K562 (cell line): ENCODE measurements around the gene DENND6B. TPM values are rescaled to one million over a fixed set of nuclear protein-coding genes. Genes with fewer than 3 reads are reported as not detected.
A peak's percentile ranks its signal among the peaks of the same experiment; 100 is the strongest.

Source experiments
- ATAC-seq: fragments of 200-7000 bp; cut with Tn5 transposase; 3 replicates; pipeline ENCODE4 v1.9.1; 2020; ENCODE audit warnings: moderate library complexity
- BruUV-seq: library from RNA; stranded (reverse); fragments of 400-500 nt; replicated peaks from 2 replicates; lab custom pipeline; 2021; lab: Mats Ljungman, UMichigan
- CTCF ChIA-PET: fragments of 300-600 bp; formaldehyde crosslinking; extraction: SDS; loops from one replicate; lab custom pipeline; 2021; ENCODE audit warnings: low intra/inter-chr PET ratio; lab: Yijun Ruan, JAX
- POLR2A ChIA-PET: fragments of 300-600, 350-650 bp; sonication (Branson Sonifier 250); formaldehyde crosslinking; extraction: SDS; loops from one replicate; lab custom pipeline; 2021; ENCODE audit warnings: antibody characterized with exemption, inconsistent platforms; lab: Yijun Ruan, JAX
- DNase-seq, 4 experiments: peaks; one replicate each; pipeline versions ENCODE4 v3.0.0 to v3.0.0-alpha.2; 2011 to 2018; ENCODE audit warnings: low spot score in 3 of 4, mixed read lengths in 3 of 4; ENCODE audit errors: extremely low read depth in 1 of 4
- FAIRE-seq: peaks from 2 replicates; lab custom pipeline; 2011; peaks lifted over from hg19 to GRCh38; lab: Jason Lieb, UNC
- H2AFZ ChIP-seq: 2 replicates; pipeline ENCODE4 v1.6.0; 2011; ENCODE audit warnings: low read depth, low read length, control low read depth, inconsistent platforms
- H3K27ac ChIP-seq: fragments of 200-600 bp; 3 replicates; pipeline ENCODE4 v1.8.0; 2011; ENCODE audit warnings: low read depth, mild to moderate bottlenecking, control low read depth, inconsistent platforms, low read length, moderate library complexity, mixed read lengths; ENCODE audit errors: extremely low read depth
- H3K27me3 ChIP-seq, 2 experiments: fragments of 300-600 bp in 1 of 2; 2 replicates in 1 of 2; 3 replicates in 1 of 2; pipeline versions ENCODE4 v1.6.0 to v1.8.0; 2011; ENCODE audit warnings: inconsistent platforms in 2 of 2, low read length in 2 of 2, mild to moderate bottlenecking in 1 of 2, mixed read lengths in 1 of 2, moderate library complexity in 1 of 2; ENCODE audit not compliant: control insufficient read depth in 2 of 2, insufficient read depth in 2 of 2
- H3K36me3 ChIP-seq: fragments of 300-600 bp; 3 replicates; pipeline ENCODE4 v1.8.0; 2011; ENCODE audit warnings: mild to moderate bottlenecking, low read length, inconsistent platforms; ENCODE audit not compliant: control insufficient read depth, insufficient read depth
- H3K4me1 ChIP-seq, 2 experiments: fragments of 200-600 bp in 1 of 2; replicated peaks in 1 of 2; 2 replicates in 1 of 2; 3 replicates in 1 of 2; pipeline versions ENCODE4 v1.5.1 to v1.8.0; 2011; ENCODE audit warnings: inconsistent platforms in 2 of 2, low read length in 2 of 2, mild to moderate bottlenecking in 1 of 2, mixed read lengths in 1 of 2, moderate library complexity in 1 of 2; ENCODE audit not compliant: control insufficient read depth in 2 of 2, insufficient read depth in 2 of 2
- H3K4me2 ChIP-seq: 2 replicates; pipeline ENCODE4 v1.6.1; 2011; ENCODE audit warnings: low read length, control low read depth, inconsistent platforms, mixed read lengths; ENCODE audit not compliant: insufficient read depth
- H3K4me3 ChIP-seq: fragments of 200-600 bp; sonication (generic), shearing (Covaris generic); 2 replicates; pipeline ENCODE4 v1.5.1; 2016; ENCODE audit warnings: control low read depth, inconsistent platforms
- H3K79me2 ChIP-seq: fragments of 200-600 bp; 3 replicates; pipeline ENCODE4 v1.8.0; 2011; ENCODE audit warnings: low read length, inconsistent platforms; ENCODE audit not compliant: control insufficient read depth, insufficient read depth
- H3K9ac ChIP-seq, 2 experiments: 2 replicates each; pipeline versions ENCODE4 v1.6.0 to v1.6.1; 2011; ENCODE audit warnings: low read depth in 2 of 2, low read length in 2 of 2, control low read depth in 1 of 2, inconsistent platforms in 1 of 2, mild to moderate bottlenecking in 1 of 2, mixed read lengths in 1 of 2; ENCODE audit not compliant: insufficient read depth in 1 of 2
- H3K9me1 ChIP-seq: one replicate; pipeline ENCODE4 v1.6.0; 2011; ENCODE audit warnings: inconsistent platforms, mild to moderate bottlenecking, low read length, moderate library complexity; ENCODE audit not compliant: control insufficient read depth, insufficient read depth
- H3K9me3 ChIP-seq: replicated peaks from 2 replicates; pipeline ENCODE4 v1.5.1; 2011; ENCODE audit warnings: low read depth, low read length, inconsistent platforms; ENCODE audit not compliant: control insufficient read depth, insufficient read depth
- H4K20me1 ChIP-seq: replicated peaks from 2 replicates; pipeline ENCODE4 v1.6.1; 2011; ENCODE audit warnings: low read length, inconsistent platforms, mixed read lengths; ENCODE audit not compliant: control insufficient read depth, insufficient read depth
- AFF4 ChIP-seq: sonication (generic); formaldehyde crosslinking; IDR thresholded peaks from 2 replicates; pipeline ENCODE4 v1.8.0; 2023; ENCODE audit warnings: mild to moderate bottlenecking, missing genetic modification reagents
- DIDO1 ChIP-seq: fragments of 450-650 bp; IDR thresholded peaks from 2 replicates; pipeline ENCODE4 v1.6.1; 2016; ENCODE audit warnings: low read depth, missing biosample characterization, missing genetic modification characterization
- GTF2B ChIP-seq: IDR thresholded peaks from 2 replicates; pipeline ENCODE4 v1.6.1; 2011; ENCODE audit not compliant: insufficient read length; ENCODE audit errors: extremely low read depth
- HDAC2 ChIP-seq: fragments of 450-650 bp; IDR thresholded peaks from 2 replicates; pipeline ENCODE4 v1.6.1; 2016; ENCODE audit warnings: mild to moderate bottlenecking
- IFI16 ChIP-seq: fragments of 250-450 bp; sonication (Bioruptor Pico); IDR thresholded peaks from 2 replicates; pipeline ENCODE4 v2.1.2; 2022; ENCODE audit warnings: mild to moderate bottlenecking, inconsistent platforms
- SMAD2 ChIP-seq: fragments of 150-350 bp; IDR thresholded peaks from 2 replicates; pipeline ENCODE4 v1.6.1; 2014; ENCODE audit warnings: low read depth, mild to moderate bottlenecking, low read length
- TOE1 ChIP-seq, 2 experiments: fragments of 450-650 bp in 1 of 2; sonication (generic) in 1 of 2; formaldehyde crosslinking in 1 of 2; IDR thresholded peaks; 2 replicates each; pipeline versions ENCODE4 v1.7.1 to v1.8.0; 2016 to 2022; ENCODE audit warnings: borderline replicate concordance in 2 of 2, mild to moderate bottlenecking in 2 of 2, antibody characterized with exemption in 1 of 2, inconsistent platforms in 1 of 2, low read depth in 1 of 2, missing genetic modification reagents in 1 of 2, moderate library complexity in 1 of 2
- ZBTB26 ChIP-seq: fragments of 450-650 bp; formaldehyde crosslinking; IDR thresholded peaks from 2 replicates; pipeline ENCODE4 v1.4.0; 2022; ENCODE audit warnings: missing genetic modification characterization
- ZC3H8 ChIP-seq: fragments of 450-650 bp; IDR thresholded peaks from 2 replicates; pipeline ENCODE4 v1.6.1; 2017
- ZHX1 ChIP-seq: fragments of 150-350 bp; conservative IDR thresholded peaks from 2 replicates; pipeline ENCODE4 v1.6.1; 2014; ENCODE audit warnings: low read length
- ZNF253 ChIP-seq: fragments of 250-450 bp; sonication (Bioruptor Pico); conservative IDR thresholded peaks from 2 replicates; pipeline ENCODE4 v1.6.1; 2021; ENCODE audit warnings: mild to moderate bottlenecking
- WGBS: fragments of 100-300 bp; shearing (Covaris generic); methylation state at CpG from one replicate; pipeline ENCODE4 v1.1.6; 2016; ENCODE audit warnings: low coverage, mixed read lengths; ENCODE audit not compliant: insufficient coverage; ENCODE audit errors: missing lambda C conversion rate; 5-methylcytosine and 5-hydroxymethylcytosine counted together
- in situ Hi-C: fragments of 300-500 bp; cut with MboI; formaldehyde crosslinking; loops from 4 replicates; pipeline ENCODE4 v1.15.0; 2018; ENCODE audit warnings: inconsistent platforms, mixed read lengths
- intact Hi-C: fragments of 100-400 bp; cut with micrococcal nuclease; formaldehyde crosslinking; loops from 2 replicates; pipeline ENCODE4 v1.14.2; 2022
- polyA plus RNA-seq, 8 experiments: library from polyadenylated mRNA; depleted of rRNA in 4 of 8; stranded (reverse) in 5 of 8; unstranded in 3 of 8; fragments of >200 nt; fragmentation: Nextera tagmentation in 2 of 8; fragmentation: Illumina TruSeq in 1 of 8; extraction: Ambion mirVana in 2 of 8; extraction: Trizol in 1 of 8; gene quantifications; 2 replicates each; pipeline versions ENCODE4 v1.2.1 to v1.2.3, GENCODE V29; 2011 to 2014; ENCODE audit warnings: inconsistent platforms in 1 of 8, missing spikeins in 1 of 8
- total RNA-seq, 7 experiments: library from RNA; depleted of rRNA in 6 of 7; stranded (reverse); fragments of >200 nt in 6 of 7; fragmentation: Illumina TruSeq in 2 of 7; extraction: Trizol in 2 of 7; gene quantifications; 2 replicates each; pipeline versions ENCODE4 v1.2.1 to v1.2.3, GENCODE V29; 2011 to 2021; ENCODE audit warnings: low replicate concordance in 1 of 7

The DENND6B gene
- total and polyA plus RNA-seq, 9 of the 15 experiments (the other 6 are each of a cell fraction or from before 2014, with no cell fraction given), result 0.07 to 3.7 (median 1.5) TPM

DNA sequence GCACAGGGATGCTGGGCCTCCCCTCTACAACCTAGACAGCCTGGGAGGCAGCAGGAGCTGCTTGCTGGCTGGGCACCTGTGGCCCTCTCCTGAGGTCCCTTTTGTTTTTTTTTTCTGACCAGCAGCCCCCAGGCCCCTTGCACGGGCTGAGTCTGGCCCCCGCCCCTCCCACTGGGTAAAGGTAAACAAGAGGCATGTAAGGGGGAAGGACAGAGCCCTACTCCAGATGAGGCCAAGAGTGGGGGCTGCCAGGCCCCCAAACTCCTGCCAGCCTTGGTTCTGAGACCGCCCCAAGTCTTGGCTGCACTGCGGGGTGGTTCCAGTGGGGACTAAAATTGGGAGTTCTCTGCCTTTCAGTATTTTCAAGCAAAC is 28.6 kb downstream of the DENND6B start:
- H3K36me3 ChIP-seq, result no peaks in the 10 kb centered on the region; the same call in 2 of the 3 replicates
- in situ Hi-C loops (no loop called here), intact Hi-C loops (no loop called here)
- TF ChIP-seq ZHX1, result no peak
- no peak for TF ChIP-seq SMAD2
- no peak for TF ChIP-seq IFI16 (CRISPR knock-in tag)
- no peak for TF ChIP-seq HDAC2
- TF ChIP-seq ZC3H8, result no peak
- no peak for TF ChIP-seq ZBTB26 (CRISPR knock-in tag)
- no peak for TF ChIP-seq TOE1 (IDR thresholded peaks at IDR 0.05; ENCODE audit: borderline replicate concordance)
- no peak for TF ChIP-seq TOE1 (CRISPR knock-in tag; IDR thresholded peaks at IDR 0.05; ENCODE audit: borderline replicate concordance, low read depth)
- TF ChIP-seq DIDO1 (tag), result no peak
- no peak for TF ChIP-seq GTF2B
- TF ChIP-seq ZNF253 (CRISPR knock-in tag), result no peak
- no peak for TF ChIP-seq AFF4 (CRISPR knock-in tag)
- no peak overlapping the region for H3K27ac ChIP-seq
- WGBS, result 94% methylated on average over 2 of the region's 4 CpGs
- H2AFZ ChIP-seq, result no peak overlapping the region
- POLR2A ChIA-PET, result no interaction called here
- FAIRE-seq, result no peak
- no peak overlapping the region for H3K4me3 ChIP-seq
- no peaks in the 10 kb centered on the region for H3K9me1 ChIP-seq
- CTCF ChIA-PET, result no interaction called here
- no peak for ATAC-seq
- no peak overlapping the region for H3K4me2 ChIP-seq
- no peaks in the 10 kb centered on the region for H3K9me3 ChIP-seq
- no peaks in the 10 kb centered on the region for H3K27me3 ChIP-seq
- H4K20me1 ChIP-seq, result no peaks in the 10 kb centered on the region
- BruUV-seq, result no TSS peak
- H3K4me1 ChIP-seq, result peaks cover 0 to 69% of the 10 kb centered on the region in 2 experiments; a peak in 2 of 5 replicates
- H3K79me2 ChIP-seq, result peaks cover 36% of the 10 kb centered on the region; the same call in 2 of the 3 replicates
- DNase-seq, result no peak
- H3K9ac ChIP-seq, result peak overlapping the region in 1 of 2 experiments; percentile 45; a peak in 1 of 4 replicates
